ENCODE measurements around the gene F2RL3.

The F2RL3 gene

DNA sequence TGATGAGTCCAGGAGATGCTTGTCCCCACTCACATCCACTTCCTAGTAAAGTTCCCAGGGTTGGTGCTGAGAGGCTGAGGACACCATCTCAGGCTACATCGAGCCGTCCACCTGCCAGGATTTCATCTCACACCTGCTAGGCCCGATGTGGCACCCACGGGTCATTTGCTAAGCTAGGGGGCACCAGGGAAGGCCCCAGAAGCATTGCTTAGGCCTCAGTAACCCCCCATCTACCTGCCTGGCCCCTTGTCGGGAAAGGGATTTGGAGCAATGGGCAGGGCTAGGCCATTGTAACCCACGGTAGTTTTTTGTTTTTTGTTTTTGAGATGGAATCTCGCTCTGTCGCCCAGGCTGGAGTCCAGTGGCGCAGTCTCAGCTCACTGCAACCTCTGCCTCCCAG is 51.8 kb downstream of the F2RL3 start:
- no peaks in the 10 kb centered on the region for H3K36me3 ChIP-seq (ENCODE audit: control insufficient read depth, insufficient read depth, low read length)

More for the DNA sequence above, 51.8 kb downstream of the F2RL3 start:
- no peaks in the 10 kb centered on the region for H3K4me1 ChIP-seq (ENCODE audit: control insufficient read depth, insufficient read depth, low read length)
- H3K27ac ChIP-seq (ENCODE audit: low read depth, low read length): no peak overlapping the region
- H3K4me3 ChIP-seq (ENCODE audit: low read length): no peak overlapping the region
- H3K9ac ChIP-seq (ENCODE audit: low read length): no peak overlapping the region
- H3K27me3 ChIP-seq (ENCODE audit: control insufficient read depth, insufficient read depth, low read length): no peaks in the 10 kb centered on the region
